K562 (cell line): ENCODE data around the gene TRAF3IP3. TPM values are rescaled to one million over a fixed set of nuclear protein-coding genes. Genes with fewer than 3 reads are reported as not detected.

Experiments used
- BCL6 ChIP-seq: fragments of 250-450 bp; sonication (Bioruptor Pico); IDR thresholded peaks from 2 replicates; pipeline ENCODE4 v1.4.0; 2020
- ERF ChIP-seq: fragments of 450-650 bp; formaldehyde crosslinking; IDR thresholded peaks from 2 replicates; pipeline ENCODE4 v1.4.0; 2020; ENCODE audit warnings: mild to moderate bottlenecking, mixed read lengths
- GABPB2 ChIP-seq: fragments of 250-450 bp; sonication (Bioruptor Pico); conservative IDR thresholded peaks from 2 replicates; pipeline ENCODE4 v1.5.1; 2021; ENCODE audit warnings: mild to moderate bottlenecking
- KDM4B ChIP-seq, 2 experiments: fragments of 450-650 bp in 1 of 2; sonication (generic) in 1 of 2; IDR thresholded peaks; 2 replicates each; pipeline ENCODE4 v1.6.1; 2016 to 2017; ENCODE audit warnings: borderline replicate concordance in 2 of 2, antibody characterized with exemption in 1 of 2, low read depth in 1 of 2, mild to moderate bottlenecking in 1 of 2
- MEF2A ChIP-seq: IDR thresholded peaks from 2 replicates; pipeline ENCODE4 v1.6.1; 2011; ENCODE audit warnings: low read depth, mild to moderate bottlenecking, low read length, moderate library complexity; ENCODE audit not compliant: control insufficient read depth
- RUNX1 ChIP-seq: sonication (generic); IDR thresholded peaks from 2 replicates; pipeline ENCODE4 v1.6.1; 2016; ENCODE audit warnings: antibody characterized with exemption, low read depth
- SAFB2 ChIP-seq: fragments of 200-400 bp; formaldehyde crosslinking; IDR thresholded peaks from 2 replicates; pipeline ENCODE4 v1.6.1; 2018; ENCODE audit warnings: borderline replicate concordance, low read length, low read depth, moderate library complexity; ENCODE audit not compliant: severe bottlenecking
- SAP30 ChIP-seq: fragments of 200-600 bp; sonication (generic); IDR thresholded peaks from 2 replicates; pipeline ENCODE4 v1.6.1; 2012; ENCODE audit warnings: borderline replicate concordance, low read depth, mild to moderate bottlenecking, moderate library complexity, low read length, control low read depth, inconsistent platforms; ENCODE audit not compliant: insufficient read depth, poor library complexity, severe bottlenecking
- SETDB1 ChIP-seq: IDR thresholded peaks from one replicate; pipeline ENCODE4 v1.6.1; 2012; ENCODE audit warnings: low read length, control low read depth, inconsistent platforms
- ZEB2 ChIP-seq: fragments of 450-650 bp; IDR thresholded peaks from 2 replicates; pipeline ENCODE4 v1.6.1; 2016
- polyA plus RNA-seq, 8 experiments: library from polyadenylated mRNA; depleted of rRNA in 4 of 8; stranded (reverse) in 5 of 8; unstranded in 3 of 8; fragments of >200 nt; fragmentation: Nextera tagmentation in 2 of 8; fragmentation: Illumina TruSeq in 1 of 8; extraction: Ambion mirVana in 2 of 8; extraction: Trizol in 1 of 8; gene quantifications; 2 replicates each; pipeline versions ENCODE4 v1.2.1 to v1.2.3, GENCODE V29; 2011 to 2014; ENCODE audit warnings: inconsistent platforms in 1 of 8, missing spikeins in 1 of 8
- total RNA-seq, 7 experiments: library from RNA; depleted of rRNA in 6 of 7; stranded (reverse); fragments of >200 nt in 6 of 7; fragmentation: Illumina TruSeq in 2 of 7; extraction: Trizol in 2 of 7; gene quantifications; 2 replicates each; pipeline versions ENCODE4 v1.2.1 to v1.2.3, GENCODE V29; 2011 to 2021; ENCODE audit warnings: low replicate concordance in 1 of 7
- TF ChIP-seq, protein P1 (sequence below): fragments of 250-450 bp; sonication (Bioruptor Pico); IDR thresholded peaks from 2 replicates; pipeline ENCODE4 v1.4.0; 2020
- TF ChIP-seq, protein P2 (sequence below): sonication (generic); formaldehyde crosslinking; IDR thresholded peaks from 2 replicates; pipeline ENCODE4 v1.8.1; 2023; ENCODE audit warnings: mild to moderate bottlenecking, missing genetic modification reagents, moderate library complexity
- TF ChIP-seq, protein P3 (sequence below): fragments of 250-450 bp; sonication (Bioruptor Pico); IDR thresholded peaks from 2 replicates; pipeline ENCODE4 v1.8.0; 2022; ENCODE audit warnings: moderate library complexity, mild to moderate bottlenecking, inconsistent platforms
- TF ChIP-seq, protein P4 (sequence below): fragments of 250-450 bp; sonication (Bioruptor Pico); IDR thresholded peaks from 2 replicates; pipeline ENCODE4 v1.4.0; 2020; ENCODE audit warnings: borderline replicate concordance
- TF ChIP-seq, protein P5 (sequence below): sonication (generic); formaldehyde crosslinking; IDR thresholded peaks from 2 replicates; pipeline ENCODE4 v1.9.0; 2022; ENCODE audit warnings: mild to moderate bottlenecking, missing genetic modification reagents

Gene TRAF3IP3
- total and polyA plus RNA-seq, 9 of the 15 experiments (the other 6 are each of a cell fraction or from before 2014, with no cell fraction given) = 0.06 to 1.1 (median 0.31) TPM

DNA sequence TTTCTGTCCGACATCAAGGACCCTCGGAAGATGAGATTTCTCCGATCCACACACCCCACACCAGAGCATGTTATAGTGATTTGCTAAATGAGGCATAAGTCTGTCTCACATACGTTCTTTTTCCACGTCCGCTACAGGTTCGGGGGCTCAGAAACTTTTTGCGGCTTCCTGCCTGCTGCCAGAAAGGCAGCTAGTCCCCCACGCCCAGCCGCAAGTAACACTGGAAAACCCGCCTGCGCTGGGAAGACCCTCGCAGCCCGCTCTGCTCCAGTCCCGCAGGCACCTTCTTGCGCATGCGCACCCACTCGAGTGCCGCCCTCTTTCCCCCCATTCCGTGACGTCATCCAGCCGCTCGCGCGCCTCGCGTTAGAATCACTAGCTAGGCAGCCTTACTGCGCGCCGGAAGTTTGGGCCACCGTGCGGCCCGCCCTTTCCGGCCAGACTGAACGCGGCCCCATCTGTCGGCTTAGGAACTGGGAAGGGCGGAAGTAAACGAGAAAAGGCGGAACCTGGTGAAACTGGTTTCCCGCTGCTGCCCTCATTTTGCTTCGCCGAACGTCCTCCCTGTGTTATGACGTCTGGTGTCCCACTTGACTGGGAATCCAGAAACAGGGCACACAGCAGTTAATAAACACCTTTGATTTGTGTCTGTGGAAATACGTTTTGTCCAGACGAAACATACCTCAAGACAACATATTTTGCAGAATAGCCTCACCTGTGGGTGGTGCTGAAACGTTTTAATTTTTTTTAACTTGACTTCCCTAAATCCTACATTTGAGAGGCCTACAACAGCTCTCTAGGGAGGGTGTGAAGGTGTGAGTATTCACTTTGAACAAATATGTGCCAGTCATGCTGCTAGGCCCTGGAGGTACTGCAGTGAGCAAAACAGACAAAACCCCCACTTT is 28.7 kb downstream of the TRAF3IP3 start, which contains the start of gene C1orf74 (continued):
- TF ChIP-seq, protein P1, sequence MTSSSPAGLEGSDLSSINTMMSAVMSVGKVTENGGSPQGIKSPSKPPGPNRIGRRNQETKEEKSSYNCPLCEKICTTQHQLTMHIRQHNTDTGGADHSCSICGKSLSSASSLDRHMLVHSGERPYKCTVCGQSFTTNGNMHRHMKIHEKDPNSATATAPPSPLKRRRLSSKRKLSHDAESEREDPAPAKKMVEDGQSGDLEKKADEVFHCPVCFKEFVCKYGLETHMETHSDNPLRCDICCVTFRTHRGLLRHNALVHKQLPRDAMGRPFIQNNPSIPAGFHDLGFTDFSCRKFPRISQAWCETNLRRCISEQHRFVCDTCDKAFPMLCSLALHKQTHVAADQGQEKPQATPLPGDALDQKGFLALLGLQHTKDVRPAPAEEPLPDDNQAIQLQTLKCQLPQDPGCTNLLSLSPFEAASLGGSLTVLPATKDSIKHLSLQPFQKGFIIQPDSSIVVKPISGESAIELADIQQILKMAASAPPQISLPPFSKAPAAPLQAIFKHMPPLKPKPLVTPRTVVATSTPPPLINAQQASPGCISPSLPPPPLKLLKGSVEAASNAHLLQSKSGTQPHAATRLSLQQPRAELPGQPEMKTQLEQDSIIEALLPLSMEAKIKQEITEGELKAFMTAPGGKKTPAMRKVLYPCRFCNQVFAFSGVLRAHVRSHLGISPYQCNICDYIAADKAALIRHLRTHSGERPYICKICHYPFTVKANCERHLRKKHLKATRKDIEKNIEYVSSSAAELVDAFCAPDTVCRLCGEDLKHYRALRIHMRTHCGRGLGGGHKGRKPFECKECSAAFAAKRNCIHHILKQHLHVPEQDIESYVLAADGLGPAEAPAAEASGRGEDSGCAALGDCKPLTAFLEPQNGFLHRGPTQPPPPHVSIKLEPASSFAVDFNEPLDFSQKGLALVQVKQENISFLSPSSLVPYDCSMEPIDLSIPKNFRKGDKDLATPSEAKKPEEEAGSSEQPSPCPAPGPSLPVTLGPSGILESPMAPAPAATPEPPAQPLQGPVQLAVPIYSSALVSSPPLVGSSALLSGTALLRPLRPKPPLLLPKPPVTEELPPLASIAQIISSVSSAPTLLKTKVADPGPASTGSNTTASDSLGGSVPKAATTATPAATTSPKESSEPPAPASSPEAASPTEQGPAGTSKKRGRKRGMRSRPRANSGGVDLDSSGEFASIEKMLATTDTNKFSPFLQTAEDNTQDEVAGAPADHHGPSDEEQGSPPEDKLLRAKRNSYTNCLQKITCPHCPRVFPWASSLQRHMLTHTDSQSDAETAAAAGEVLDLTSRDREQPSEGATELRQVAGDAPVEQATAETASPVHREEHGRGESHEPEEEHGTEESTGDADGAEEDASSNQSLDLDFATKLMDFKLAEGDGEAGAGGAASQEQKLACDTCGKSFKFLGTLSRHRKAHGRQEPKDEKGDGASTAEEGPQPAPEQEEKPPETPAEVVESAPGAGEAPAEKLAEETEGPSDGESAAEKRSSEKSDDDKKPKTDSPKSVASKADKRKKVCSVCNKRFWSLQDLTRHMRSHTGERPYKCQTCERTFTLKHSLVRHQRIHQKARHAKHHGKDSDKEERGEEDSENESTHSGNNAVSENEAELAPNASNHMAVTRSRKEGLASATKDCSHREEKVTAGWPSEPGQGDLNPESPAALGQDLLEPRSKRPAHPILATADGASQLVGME (CRISPR knock-in tag) = no peak
- TF ChIP-seq, protein P2, sequence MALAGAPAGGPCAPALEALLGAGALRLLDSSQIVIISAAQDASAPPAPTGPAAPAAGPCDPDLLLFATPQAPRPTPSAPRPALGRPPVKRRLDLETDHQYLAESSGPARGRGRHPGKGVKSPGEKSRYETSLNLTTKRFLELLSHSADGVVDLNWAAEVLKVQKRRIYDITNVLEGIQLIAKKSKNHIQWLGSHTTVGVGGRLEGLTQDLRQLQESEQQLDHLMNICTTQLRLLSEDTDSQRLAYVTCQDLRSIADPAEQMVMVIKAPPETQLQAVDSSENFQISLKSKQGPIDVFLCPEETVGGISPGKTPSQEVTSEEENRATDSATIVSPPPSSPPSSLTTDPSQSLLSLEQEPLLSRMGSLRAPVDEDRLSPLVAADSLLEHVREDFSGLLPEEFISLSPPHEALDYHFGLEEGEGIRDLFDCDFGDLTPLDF = peak; percentile 89
- TF ChIP-seq, protein P3, sequence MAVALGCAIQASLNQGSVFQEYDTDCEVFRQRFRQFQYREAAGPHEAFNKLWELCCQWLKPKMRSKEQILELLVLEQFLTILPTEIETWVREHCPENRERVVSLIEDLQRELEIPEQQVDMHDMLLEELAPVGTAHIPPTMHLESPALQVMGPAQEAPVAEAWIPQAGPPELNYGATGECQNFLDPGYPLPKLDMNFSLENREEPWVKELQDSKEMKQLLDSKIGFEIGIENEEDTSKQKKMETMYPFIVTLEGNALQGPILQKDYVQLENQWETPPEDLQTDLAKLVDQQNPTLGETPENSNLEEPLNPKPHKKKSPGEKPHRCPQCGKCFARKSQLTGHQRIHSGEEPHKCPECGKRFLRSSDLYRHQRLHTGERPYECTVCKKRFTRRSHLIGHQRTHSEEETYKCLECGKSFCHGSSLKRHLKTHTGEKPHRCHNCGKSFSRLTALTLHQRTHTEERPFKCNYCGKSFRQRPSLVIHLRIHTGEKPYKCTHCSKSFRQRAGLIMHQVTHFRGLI = no peak
- no peak for TF ChIP-seq SAP30
- TF ChIP-seq ZEB2 = peak; percentile 31; the same call in 1 of the 2 replicates
- no peak for TF ChIP-seq MEF2A
- TF ChIP-seq, protein P4, sequence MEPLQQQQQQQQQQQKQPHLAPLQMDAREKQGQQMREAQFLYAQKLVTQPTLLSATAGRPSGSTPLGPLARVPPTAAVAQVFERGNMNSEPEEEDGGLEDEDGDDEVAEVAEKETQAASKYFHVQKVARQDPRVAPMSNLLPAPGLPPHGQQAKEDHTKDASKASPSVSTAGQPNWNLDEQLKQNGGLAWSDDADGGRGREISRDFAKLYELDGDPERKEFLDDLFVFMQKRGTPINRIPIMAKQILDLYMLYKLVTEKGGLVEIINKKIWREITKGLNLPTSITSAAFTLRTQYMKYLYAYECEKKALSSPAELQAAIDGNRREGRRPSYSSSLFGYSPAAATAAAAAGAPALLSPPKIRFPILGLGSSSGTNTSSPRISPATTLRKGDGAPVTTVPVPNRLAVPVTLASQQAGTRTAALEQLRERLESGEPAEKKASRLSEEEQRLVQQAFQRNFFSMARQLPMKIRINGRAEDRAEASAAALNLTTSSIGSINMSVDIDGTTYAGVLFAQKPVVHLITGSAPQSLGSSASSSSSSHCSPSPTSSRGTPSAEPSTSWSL (CRISPR knock-in tag) = peak; percentile 7; the same call in 1 of the 2 replicates
- TF ChIP-seq KDM4B (IDR thresholded peaks at IDR 0.05; ENCODE audit: borderline replicate concordance in 2 of 2, low read depth in 1 of 2) = peak in 1 of 2 experiments; percentile 91; a peak in 1 of 4 replicates
- 0 out of 2 replicates have a peak, but pooled peaks have one; percentile 28 for TF ChIP-seq BCL6
- no peak for TF ChIP-seq GABPB2 (CRISPR knock-in tag)
- TF ChIP-seq, protein P5, sequence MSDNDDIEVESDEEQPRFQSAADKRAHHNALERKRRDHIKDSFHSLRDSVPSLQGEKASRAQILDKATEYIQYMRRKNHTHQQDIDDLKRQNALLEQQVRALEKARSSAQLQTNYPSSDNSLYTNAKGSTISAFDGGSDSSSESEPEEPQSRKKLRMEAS (CRISPR knock-in tag) = peak; percentile 86
- TF ChIP-seq ERF (CRISPR knock-in tag) = peak; percentile 11; the same call in 1 of the 2 replicates
- no peak for TF ChIP-seq SAFB2
- TF ChIP-seq RUNX1 = no peak
- peak; percentile 68 for TF ChIP-seq SETDB1
